Measurements from ENCODE around the gene GARIN3. TPM values are rescaled to one million over a fixed set of nuclear protein-coding genes. Genes with fewer than 3 reads are reported as not detected.

GARIN3 gene
- total RNA-seq, 1 experiment from 2014 or later, result not detected

GRCh38 chr5:157130925-157131324 lies 35.1 kb downstream of the GARIN3 start:
- no peak overlapping the region for H3K4me3 ChIP-seq (ENCODE audit: low read depth, low read length)
- H3K4me3 Mint-ChIP-seq (ENCODE audit: unreplicated experiment), result no peak overlapping the region
- H3K27me3 Mint-ChIP-seq (ENCODE audit: insufficient read depth, unreplicated experiment), result no peaks in the 10 kb centered on the region
- CTCF ChIA-PET, result interaction anchor here (1.0 to 1.7 kb wide), 2 partner anchors 85 to 96 kb away, joined by 4 to 6 read pairs; no protein-coding TSS in a partner anchor
- intact Hi-C loops (cut with micrococcal nuclease; ENCODE audit: unreplicated experiment), result loop anchor here (5.0 kb wide), 2 partner anchors 84 to 1514 kb away; no protein-coding TSS in a partner anchor
- TF ChIP-seq CTCF (IDR thresholded peaks at IDR 0.05; ENCODE audit: insufficient read depth in 1 of 2, low read depth in 1 of 2, low read length in 1 of 2, severe bottlenecking in 1 of 2, unreplicated experiment in 1 of 2), result no peak
- no peaks in the 10 kb centered on the region for H3K9me3 ChIP-seq
- BruUV-seq (replicated peaks), result no TSS peak
- H3K9me3 Mint-ChIP-seq (ENCODE audit: unreplicated experiment), result no peaks in the 10 kb centered on the region
- H3K4me1 ChIP-seq, result peaks cover 17% of the 10 kb centered on the region; the same call in 1 of the 2 replicates
- peaks cover 14% of the 10 kb centered on the region for H3K4me1 Mint-ChIP-seq (ENCODE audit: low read depth, unreplicated experiment)
- DNase-seq, result peak in 1 of 2 experiments; percentile 59
- no peaks in the 10 kb centered on the region for H3K36me3 ChIP-seq (ENCODE audit: control insufficient read depth, insufficient read depth, low read length)
- POLR2A ChIA-PET, result interaction anchor here (2.4 kb wide), 1 partner anchor 11 kb away, joined by 11 read pairs; the partner anchor contains the start of gene MED7
- no peaks in the 10 kb centered on the region for H3K27me3 ChIP-seq (replicated peaks; ENCODE audit: control insufficient read depth, insufficient read depth, low read length)
- no peak overlapping the region for H3K27ac Mint-ChIP-seq (ENCODE audit: unreplicated experiment)
- H3K36me3 Mint-ChIP-seq (ENCODE audit: insufficient read depth, unreplicated experiment), result peaks cover 2% of the 10 kb centered on the region

- Histone ChIP-seq H3K27me3 (replicated peaks; ENCODE audit: control insufficient read depth, insufficient read depth, low read length) (no peaks in the 10 kb centered on the region), H3K36me3 (ENCODE audit: control insufficient read depth, insufficient read depth, low read length) (no peaks in the 10 kb centered on the region), H3K9me3 (0 out of 2 replicates have a peak, but pooled peaks cover 8% of the 10 kb centered on the region), H3K4me1 (no peaks in the 10 kb centered on the region), H3K4me3 (ENCODE audit: low read depth, low read length) (no peak overlapping the region)
- no peaks in the 10 kb centered on the region for H3K36me3 Mint-ChIP-seq (ENCODE audit: insufficient read depth, unreplicated experiment)
- H3K4me3 Mint-ChIP-seq (ENCODE audit: unreplicated experiment), result no peak overlapping the region
- no TSS peak for BruUV-seq (replicated peaks)
- H3K27me3 Mint-ChIP-seq (ENCODE audit: insufficient read depth, unreplicated experiment), result no peaks in the 10 kb centered on the region
- intact Hi-C loops (cut with micrococcal nuclease; ENCODE audit: unreplicated experiment), result no loop called here
- DNase-seq, result no peak
- CTCF ChIA-PET, result no interaction called here
- TF ChIP-seq CTCF (IDR thresholded peaks at IDR 0.05; ENCODE audit: insufficient read depth in 1 of 2, low read depth in 1 of 2, low read length in 1 of 2, severe bottlenecking in 1 of 2, unreplicated experiment in 1 of 2), result no peak
- peaks cover 3% of the 10 kb centered on the region for H3K4me1 Mint-ChIP-seq (ENCODE audit: low read depth, unreplicated experiment)
- POLR2A ChIA-PET, result no interaction called here
- H3K27ac Mint-ChIP-seq (ENCODE audit: unreplicated experiment), result no peak overlapping the region
- peaks cover 17% of the 10 kb centered on the region for H3K9me3 Mint-ChIP-seq (ENCODE audit: unreplicated experiment)
Measured at GRCh38 chr5:157121709-157122108, 44.4 kb downstream of the GARIN3 start.

GRCh38 chr5:157120102-157120501 lies 46.0 kb downstream of the GARIN3 start:
- CTCF ChIA-PET, result no interaction called here
- no peak for TF ChIP-seq CTCF (IDR thresholded peaks at IDR 0.05; ENCODE audit: insufficient read depth in 1 of 2, low read depth in 1 of 2, low read length in 1 of 2, severe bottlenecking in 1 of 2, unreplicated experiment in 1 of 2)

More at GRCh38 chr5:157120102-157120501, 46.0 kb downstream of the GARIN3 start:
- Histone ChIP-seq H3K4me1 (no peaks in the 10 kb centered on the region), H3K27me3 (replicated peaks; ENCODE audit: control insufficient read depth, insufficient read depth, low read length) (no peaks in the 10 kb centered on the region), H3K36me3 (ENCODE audit: control insufficient read depth, insufficient read depth, low read length) (no peaks in the 10 kb centered on the region), H3K4me3 (ENCODE audit: low read depth, low read length) (no peak overlapping the region), H3K9me3 (0 out of 2 replicates have a peak, but pooled peaks cover 8% of the 10 kb centered on the region)
- H3K4me1 Mint-ChIP-seq (ENCODE audit: low read depth, unreplicated experiment), result peaks cover 7% of the 10 kb centered on the region
- H3K36me3 Mint-ChIP-seq (ENCODE audit: insufficient read depth, unreplicated experiment), result no peaks in the 10 kb centered on the region
- H3K27ac Mint-ChIP-seq (ENCODE audit: unreplicated experiment), result no peak overlapping the region
- DNase-seq, result no peak
- no peak overlapping the region for H3K4me3 Mint-ChIP-seq (ENCODE audit: unreplicated experiment)
- peaks cover 17% of the 10 kb centered on the region for H3K9me3 Mint-ChIP-seq (ENCODE audit: unreplicated experiment)
- intact Hi-C loops (cut with micrococcal nuclease; ENCODE audit: unreplicated experiment), result no loop called here
- no peaks in the 10 kb centered on the region for H3K27me3 Mint-ChIP-seq (ENCODE audit: insufficient read depth, unreplicated experiment)
- POLR2A ChIA-PET, result no interaction called here
- no TSS peak for BruUV-seq (replicated peaks)
